PFSK-1 (cell line): ENCODE measurements around the gene KIF3B.
A peak's percentile ranks its signal among the peaks of the same experiment; 100 is the strongest.

Experiments
- FOXP2 ChIP-seq: optimal IDR thresholded peaks from 2 replicates; pipeline ENCODE3; 2011; ENCODE audit warnings: borderline replicate concordance, control low read depth, inconsistent platforms; ENCODE audit not compliant: insufficient read depth; ENCODE audit errors: extremely low read length, extremely low read depth
- POLR2AphosphoS5 ChIP-seq: IDR thresholded peaks from 2 replicates; pipeline ENCODE4 v1.6.1; 2012; ENCODE audit warnings: low read depth, mild to moderate bottlenecking, control low read depth, low read length, moderate library complexity
- REST ChIP-seq, 2 experiments: IDR thresholded peaks; 2 replicates each; pipeline versions ENCODE4 v1.6.1 to v1.8.0; 2011 to 2012; ENCODE audit warnings: low read depth in 2 of 2, low read length in 2 of 2, control low read depth in 1 of 2, inconsistent platforms in 1 of 2, mild to moderate bottlenecking in 1 of 2, moderate library complexity in 1 of 2; ENCODE audit not compliant: insufficient read depth in 1 of 2
- SIN3A ChIP-seq: IDR thresholded peaks from 2 replicates; pipeline ENCODE4 v1.6.1; 2012; ENCODE audit warnings: mild to moderate bottlenecking, low read length, moderate library complexity, borderline replicate concordance; ENCODE audit not compliant: insufficient read depth
- TAF1 ChIP-seq: IDR thresholded peaks from 2 replicates; pipeline ENCODE4 v1.6.1; 2012; ENCODE audit warnings: low read length, control low read depth, borderline replicate concordance; ENCODE audit not compliant: insufficient read depth

Gene KIF3B

GRCh38 chr20:32357869-32358631, 80.6 kb downstream of the KIF3B start, which contains the start of gene ASXL1:
Gene ASXL1 (plus strand): TSS chr20:32358331. CDS start chr20:32358776, 445 bp downstream.
- TF ChIP-seq TAF1 (peak; percentile 94), SIN3A (0 out of 2 replicates have a peak, but pooled peaks have one; percentile 73), POLR2AphosphoS5 (peak; percentile 68), REST (IDR thresholded peaks at IDR 0.05; ENCODE audit: insufficient read depth in 1 of 2, low read depth in 2 of 2, low read length in 2 of 2) (no peak; a peak in 1 of 4 replicates), FOXP2 (no peak)

GRCh38 chr20:32358632-32358882, 81.1 kb downstream of the KIF3B start:
- no peak for TF ChIP-seq FOXP2
- no peak for TF ChIP-seq REST (IDR thresholded peaks at IDR 0.05; ENCODE audit: insufficient read depth in 1 of 2, low read depth in 2 of 2, low read length in 2 of 2)
- TF ChIP-seq POLR2AphosphoS5: no peak
- TF ChIP-seq SIN3A: no peak
- TF ChIP-seq TAF1: no peak

DNA sequence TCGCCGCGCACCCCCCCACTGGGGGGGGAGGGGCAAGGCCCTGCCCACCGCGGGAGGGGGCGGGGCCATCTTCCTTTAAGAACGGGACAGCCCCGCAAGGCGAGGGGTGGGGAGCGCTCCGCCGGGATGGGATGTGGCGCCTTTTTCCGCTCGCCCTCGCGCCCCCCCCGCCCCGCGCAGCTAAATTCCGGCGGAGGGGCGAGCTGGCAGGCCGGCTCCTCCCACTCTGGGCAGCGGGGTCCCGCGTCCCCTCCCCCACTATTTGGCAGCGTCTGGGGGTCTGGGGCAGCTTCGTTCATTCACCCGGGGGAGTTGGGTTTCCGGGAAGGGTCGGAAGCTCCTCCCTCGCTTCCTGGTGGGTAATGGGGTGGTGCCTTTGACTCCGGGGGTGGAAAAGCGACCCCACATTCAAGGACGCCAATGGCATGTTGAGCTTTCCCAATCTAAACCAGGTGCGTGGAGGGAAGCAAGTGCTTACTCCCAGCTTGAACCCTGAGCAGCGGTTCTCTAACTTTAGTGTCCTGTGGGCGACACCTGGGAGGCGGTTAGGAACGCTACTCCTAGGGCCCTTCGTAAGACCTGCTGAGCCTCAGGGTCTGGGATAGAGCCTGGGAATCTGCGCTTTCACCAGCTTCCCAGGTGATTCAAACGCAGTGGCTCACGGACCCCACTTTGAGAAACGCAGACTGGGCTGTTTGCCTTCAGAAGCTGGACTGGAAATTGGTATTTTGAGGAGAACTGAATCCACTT, 81.6 kb downstream of the KIF3B start:
- no peak for TF ChIP-seq REST (IDR thresholded peaks at IDR 0.05; ENCODE audit: insufficient read depth in 1 of 2, low read depth in 2 of 2, low read length in 2 of 2)
- peak; percentile 30; the same call in 1 of the 2 replicates for TF ChIP-seq SIN3A

DNA sequence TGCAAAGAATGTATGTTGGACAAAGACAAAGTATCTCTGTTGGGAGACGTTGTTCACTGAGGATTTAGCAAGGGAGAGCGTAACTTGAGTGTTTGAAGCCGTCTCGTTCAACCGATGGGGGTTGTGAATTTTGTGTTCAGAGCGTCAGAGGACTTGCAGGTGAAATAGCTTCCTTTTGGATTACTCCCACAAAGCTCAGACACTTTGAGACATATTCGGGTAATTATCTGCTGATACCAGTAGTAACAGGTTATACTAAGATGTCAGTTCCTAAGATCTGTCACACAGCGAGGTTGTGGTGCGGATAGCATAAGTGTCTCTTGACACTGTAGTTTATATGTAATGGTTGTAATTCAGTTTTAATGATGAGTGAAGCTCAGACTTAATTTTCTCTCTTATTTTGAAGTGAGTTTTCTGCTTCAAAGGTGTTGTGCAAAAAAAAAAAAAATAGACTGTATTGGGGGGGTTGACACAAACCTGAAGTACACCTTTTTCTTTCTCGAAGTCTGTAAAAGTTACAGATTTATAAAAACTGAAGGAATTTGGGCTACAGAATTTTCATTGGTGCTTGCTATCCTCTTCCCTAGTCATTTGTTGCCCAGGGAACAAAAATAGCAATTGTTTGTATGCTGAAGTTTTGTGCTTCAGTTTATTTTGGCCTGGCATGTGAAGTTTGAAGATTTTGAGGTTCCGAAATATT, 82.3 kb downstream of the KIF3B start:
- no peak for TF ChIP-seq REST (IDR thresholded peaks at IDR 0.05; ENCODE audit: insufficient read depth in 1 of 2, low read depth in 2 of 2, low read length in 2 of 2)
- no peak for TF ChIP-seq SIN3A
- TF ChIP-seq POLR2AphosphoS5: no peak
- no peak for TF ChIP-seq TAF1
- TF ChIP-seq FOXP2: no peak
